Fibroblast of skin of right biceps (primary cell): ENCODE data around the gene PTPRD.

Experiments used
- DNase-seq: peaks from one replicate; pipeline ENCODE4 v3.0.0-alpha.2; 2013

PTPRD gene

GRCh38 chr9:8390571-8390970 lies 2222.2 kb downstream of the PTPRD start:
- peak; percentile 31 for DNase-seq

GRCh38 chr9:8389531-8389930 lies 2223.3 kb downstream of the PTPRD start:
- peak; percentile 4 for DNase-seq

DNA sequence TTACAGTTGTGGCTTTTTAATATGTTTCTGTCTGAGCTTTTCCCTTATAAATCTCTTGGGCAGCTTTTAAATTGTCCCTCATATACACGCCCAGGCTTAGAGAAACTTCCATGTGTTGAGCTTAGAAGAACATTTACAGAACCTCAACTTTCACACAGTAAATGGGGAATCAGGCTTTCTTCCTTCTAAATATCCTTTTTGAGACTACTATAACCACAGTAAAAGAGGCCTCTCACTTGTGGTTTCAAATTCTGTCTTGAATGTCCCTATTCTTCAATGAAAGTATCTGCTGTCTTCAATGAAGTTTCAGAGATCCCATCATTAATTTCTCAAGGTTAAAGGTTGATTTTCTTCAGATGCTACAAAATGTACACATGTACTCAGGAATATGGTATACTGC lies 2224.7 kb downstream of the PTPRD start:
- DNase-seq, result no peak

DNA sequence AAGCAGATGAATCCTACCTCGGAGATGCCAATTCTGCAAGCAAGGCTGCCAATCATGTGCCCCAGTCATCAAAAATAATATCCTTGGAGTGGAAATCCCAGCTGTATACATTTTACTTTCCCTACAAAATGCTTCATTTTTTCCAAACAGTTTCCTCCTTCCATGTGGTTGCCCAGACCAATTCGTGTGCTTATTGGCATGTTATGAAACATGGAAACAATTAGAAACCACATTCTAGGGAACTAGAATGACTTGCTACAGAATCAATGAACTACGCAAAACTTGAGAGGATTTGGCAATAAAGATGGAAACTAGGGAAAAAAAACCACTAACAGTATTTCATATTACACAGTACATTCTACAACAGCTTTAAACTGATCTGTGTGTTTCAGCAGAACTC lies 2228.7 kb downstream of the PTPRD start:
- peak; percentile 85 for DNase-seq

GRCh38 chr9:8382777-8383527 lies 2229.8 kb downstream of the PTPRD start:
- DNase-seq, result peak; percentile 6

DNA sequence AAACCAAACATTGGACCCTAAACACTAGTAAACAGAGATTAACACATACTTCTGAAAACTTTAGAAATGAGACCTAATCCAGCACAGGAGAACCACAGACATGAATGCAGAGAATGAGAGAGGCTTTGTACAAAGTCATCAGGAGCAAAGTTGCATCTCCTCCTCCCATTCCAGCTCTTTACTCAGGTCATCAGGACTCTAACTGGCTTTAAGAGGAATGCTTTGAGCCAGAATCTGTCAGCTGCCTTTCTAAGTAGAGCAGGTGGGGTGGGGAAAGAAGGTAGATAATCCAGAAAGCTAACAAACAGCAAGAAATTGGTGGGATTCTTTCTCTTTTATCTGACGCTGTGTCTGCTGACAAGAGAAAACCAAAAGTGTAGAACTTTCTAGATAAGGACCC lies 2230.5 kb downstream of the PTPRD start:
- DNase-seq, result no peak

DNA sequence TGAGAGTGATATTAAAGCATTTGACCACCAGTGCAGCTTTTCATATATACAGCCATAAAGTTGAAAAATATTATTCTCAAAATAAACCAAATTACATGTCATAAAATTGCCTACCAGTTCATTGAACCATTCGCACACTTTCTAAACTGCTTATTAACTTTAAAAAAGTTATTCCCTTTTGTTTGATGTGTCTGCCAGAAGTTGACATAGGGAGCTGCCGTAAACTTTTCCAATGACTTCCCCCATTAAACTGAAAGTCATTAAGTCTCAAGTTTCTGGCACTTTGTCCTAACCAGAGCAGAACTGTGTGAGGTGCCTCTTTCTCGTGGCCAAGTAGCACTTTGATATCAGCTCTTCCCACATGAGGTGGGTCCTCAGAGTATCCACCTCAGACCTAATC lies 2231.2 kb downstream of the PTPRD start:
- DNase-seq, result no peak

DNA sequence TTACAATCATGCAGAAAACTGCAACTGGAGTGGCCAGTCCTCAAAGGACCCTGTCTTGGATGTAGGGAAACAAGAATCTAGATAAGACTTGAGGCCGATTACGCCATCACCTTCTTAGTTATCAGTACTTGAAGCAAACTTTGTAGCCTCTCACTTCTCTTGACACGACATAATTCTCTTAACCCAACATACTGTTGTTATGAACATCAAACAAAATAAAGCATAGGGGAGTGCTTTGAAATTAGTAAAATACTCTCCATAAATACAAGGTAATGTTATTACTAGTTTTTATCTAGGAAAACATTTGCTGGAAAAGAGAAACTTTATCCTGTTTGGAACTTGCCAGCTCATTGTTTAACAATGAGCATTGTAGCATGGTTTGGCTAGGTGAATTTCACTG lies 2238.3 kb downstream of the PTPRD start:
- no peak for DNase-seq

GRCh38 chr9:8371686-8372085 lies 2241.1 kb downstream of the PTPRD start:
- no peak for DNase-seq

DNA sequence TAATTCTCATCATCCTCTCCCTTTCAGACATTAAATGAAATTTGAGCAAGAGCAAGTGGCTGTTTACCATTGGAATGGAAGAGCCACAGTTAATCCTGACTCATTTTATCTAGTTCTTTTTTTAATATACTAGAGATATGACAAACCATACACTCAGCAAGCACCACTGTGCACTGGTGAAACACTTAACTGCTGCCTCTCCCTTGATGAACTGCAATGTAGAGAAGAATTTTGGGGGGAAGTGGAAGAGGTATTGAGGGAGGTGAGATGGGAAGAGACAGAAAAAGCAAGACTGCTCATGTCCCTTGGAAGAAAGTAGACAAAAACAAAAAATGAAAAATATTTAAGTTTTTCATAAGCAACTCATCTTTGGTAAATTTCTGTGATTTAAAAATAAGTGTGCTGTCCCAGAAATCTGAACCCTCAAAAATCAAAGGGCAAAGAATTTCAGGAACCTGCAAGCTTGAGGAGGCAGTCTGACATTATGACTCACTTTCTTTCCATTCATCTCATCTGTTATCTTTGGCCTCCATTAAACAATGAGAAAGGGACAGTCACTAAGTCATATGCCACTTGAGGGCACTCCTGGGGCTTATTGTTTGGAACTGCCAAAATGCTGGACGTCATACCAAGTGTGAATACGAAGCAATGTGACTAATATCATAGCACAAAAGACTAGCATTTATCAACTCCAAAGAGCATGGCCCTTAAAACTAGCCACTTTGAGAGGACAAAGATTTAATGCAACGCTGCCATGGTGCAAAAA lies 2246.5 kb downstream of the PTPRD start:
- DNase-seq, result peak; percentile 70

DNA sequence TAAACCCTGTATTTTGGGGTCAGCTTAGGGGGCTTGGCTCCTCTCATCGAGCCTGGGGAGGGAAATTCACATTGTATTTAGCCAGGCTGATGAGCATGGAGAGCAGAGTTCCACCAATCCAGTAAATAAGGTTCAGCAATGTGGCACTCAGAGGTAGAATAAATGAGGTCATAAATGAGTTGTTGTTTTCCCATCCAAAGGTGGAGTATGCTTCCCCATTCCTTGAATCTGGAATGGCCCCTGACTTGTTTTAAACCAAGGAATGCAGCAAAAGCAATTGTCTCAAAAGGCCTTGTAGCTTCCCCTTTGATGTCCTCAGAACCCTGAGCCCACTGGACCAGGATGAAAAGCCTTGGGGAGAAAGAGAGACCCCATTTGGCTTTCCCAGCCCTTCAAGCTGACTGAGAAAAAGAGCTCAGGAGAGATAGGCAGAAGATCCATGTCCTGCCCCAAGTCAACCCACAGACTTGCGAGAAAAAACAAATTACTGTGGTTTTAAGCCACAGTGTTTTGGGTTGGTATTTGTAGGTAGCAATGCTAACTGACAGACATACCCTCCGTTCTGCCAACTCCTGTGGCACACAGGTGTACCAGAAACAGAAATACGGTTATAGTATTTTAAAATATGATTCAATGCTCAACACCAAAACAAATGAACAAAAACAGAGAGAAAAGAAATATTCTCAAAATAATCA lies 2247.2 kb downstream of the PTPRD start:
- DNase-seq, result peak; percentile 8

- peak; percentile 87 for DNase-seq
Measured at GRCh38 chr9:8365029-8365428, 2247.8 kb downstream of the PTPRD start.

DNA sequence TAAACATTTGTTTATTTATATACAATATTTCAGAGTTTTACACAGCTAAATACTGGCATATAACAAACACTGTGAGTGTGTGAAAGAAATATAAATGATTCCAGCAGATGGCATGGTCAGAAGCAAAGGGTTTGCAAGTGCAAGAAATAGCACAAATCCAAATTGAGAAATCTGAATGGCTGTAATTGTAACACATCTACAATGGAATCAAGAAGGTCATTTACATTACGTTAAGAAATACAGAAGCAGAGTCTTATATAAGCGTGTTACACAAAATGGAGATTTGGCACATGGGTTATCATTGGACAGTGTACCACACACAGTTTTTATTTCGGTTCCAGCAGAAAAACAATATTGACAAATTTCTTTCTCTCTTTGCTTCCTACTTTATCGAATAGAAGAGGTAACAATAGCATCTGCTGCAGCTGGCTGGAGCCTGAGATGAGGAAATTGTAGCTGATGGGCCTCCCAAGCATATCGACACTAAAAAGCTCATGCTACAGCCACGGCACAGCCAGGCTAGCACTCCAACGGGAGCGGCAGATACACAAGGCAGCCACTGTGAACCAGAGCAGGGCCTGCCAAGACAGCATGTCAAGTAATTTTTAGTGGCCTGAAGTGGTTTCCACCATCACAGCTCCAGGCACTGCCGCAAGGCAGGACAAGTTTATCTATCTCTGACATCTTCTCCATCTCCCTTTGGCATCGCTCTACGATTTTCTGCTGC lies 2248.6 kb downstream of the PTPRD start:
- DNase-seq, result no peak

- DNase-seq, result no peak
Measured at GRCh38 chr9:8362250-8362649, 2250.6 kb downstream of the PTPRD start.

GRCh38 chr9:8361364-8361763 lies 2251.4 kb downstream of the PTPRD start:
- DNase-seq, result no peak

DNA sequence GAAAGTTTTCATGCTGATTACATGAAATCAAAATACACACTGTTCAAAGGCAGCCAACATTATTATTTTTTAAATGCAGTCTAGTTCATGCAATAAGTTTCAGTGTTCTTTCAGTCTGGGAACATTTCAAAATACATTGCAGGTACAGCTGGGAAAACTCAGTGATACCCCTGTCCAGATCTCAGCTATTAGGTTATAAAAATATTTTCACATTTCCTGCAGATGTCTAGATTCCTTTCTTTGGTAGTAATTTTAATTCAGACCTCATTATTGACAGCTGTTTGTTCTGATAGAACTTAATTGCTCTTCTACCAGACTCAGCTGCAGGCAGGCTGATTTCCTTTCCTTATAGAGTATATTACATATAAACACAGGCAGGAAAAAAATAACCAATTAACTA lies 2256.4 kb downstream of the PTPRD start:
- DNase-seq, result no peak

DNA sequence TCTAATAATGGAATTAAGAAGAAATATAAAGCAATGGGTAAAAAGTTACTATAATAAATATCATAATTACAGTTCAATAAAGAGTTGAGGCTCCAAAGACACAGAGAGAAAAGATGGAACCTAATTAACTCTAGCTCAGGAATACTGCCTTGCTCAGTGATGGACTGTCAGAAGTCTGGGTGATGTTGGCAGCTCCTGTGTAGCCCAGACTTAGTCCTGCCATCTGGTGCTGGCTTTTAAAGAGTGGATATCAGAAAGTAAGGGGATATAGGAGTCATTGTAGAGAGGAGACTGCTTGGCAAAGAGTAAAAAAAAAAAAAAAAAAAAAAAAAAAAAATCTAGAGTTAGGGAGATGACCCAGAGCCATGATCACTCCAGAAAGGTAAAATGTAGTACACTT lies 2261.4 kb downstream of the PTPRD start:
- DNase-seq, result no peak

DNA sequence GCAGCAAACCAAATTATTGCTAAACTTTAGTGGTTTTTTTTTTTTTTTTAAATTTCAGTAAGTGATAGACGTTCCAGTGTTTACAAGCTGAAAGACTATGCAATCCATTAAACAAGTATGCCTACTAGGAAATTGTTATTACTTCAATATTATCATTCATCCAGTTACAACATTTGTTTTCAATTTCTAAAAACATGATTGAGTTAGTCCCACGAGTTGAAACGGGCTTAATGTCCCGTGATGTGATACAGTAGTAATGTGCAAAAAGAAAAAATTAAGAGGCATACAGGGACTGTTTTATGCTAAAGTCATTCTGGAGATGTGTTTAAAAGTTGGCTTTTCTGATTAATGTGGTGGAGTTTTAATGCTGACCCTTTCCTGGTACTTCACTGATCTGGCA lies 2262.9 kb downstream of the PTPRD start:
- DNase-seq, result no peak

DNA sequence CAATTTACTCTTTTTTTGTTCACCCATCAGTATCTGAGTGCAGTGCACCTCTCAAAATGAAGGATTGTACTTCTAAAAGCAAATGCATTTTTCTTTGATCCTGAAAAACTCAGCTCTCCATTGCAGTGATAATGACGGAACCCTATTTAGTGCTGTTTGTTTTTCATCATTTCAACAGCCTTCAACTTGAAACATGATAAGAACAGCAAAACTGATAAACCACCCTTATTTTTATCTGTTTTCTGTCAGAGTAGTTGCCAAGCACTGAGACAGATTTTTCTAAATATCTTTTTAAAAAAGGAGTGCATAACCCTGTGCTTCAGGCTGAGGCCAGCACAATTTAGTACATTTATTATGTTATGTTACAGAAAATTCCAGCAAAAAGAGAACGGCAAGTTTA lies 2263.4 kb downstream of the PTPRD start:
- no peak for DNase-seq

DNA sequence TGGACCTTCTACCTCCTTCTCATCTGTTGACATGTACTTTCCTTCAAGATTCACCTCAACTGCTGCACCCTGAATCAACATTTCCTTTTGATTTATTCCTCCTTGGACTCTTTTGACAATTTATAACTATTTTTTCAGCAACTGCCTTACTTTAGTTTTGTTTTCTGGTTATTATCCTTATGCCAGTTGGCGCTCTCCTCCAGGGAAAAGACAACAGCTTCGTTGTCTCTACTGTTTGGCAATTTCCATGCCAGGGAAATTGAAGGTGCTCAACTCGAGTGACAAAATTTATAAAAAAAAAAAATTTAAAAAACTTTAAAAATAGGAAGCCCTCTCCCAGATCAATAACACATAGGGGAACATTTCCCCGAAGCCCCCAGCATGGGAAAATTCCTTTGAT lies 2264.0 kb downstream of the PTPRD start:
- DNase-seq, result no peak

DNA sequence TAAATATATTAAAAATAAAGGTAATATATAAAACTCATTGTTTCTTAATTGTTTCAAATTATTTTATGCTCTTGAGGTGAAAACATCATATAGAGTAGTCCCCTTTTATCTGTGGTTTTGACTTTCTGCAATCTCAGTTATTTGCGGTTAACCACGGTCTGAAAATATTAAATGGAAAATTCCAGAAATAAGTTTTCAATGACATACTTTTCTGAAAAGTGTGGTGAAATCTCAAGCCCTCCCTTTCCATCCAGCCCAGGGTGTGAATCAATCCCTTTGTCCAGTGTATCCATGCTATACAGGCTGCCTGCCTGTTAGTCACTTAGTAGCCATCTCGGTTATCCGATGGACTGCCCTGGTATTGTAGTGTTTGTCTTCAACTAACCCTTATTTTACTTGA lies 2266.5 kb downstream of the PTPRD start:
- peak; percentile 82 for DNase-seq

DNA sequence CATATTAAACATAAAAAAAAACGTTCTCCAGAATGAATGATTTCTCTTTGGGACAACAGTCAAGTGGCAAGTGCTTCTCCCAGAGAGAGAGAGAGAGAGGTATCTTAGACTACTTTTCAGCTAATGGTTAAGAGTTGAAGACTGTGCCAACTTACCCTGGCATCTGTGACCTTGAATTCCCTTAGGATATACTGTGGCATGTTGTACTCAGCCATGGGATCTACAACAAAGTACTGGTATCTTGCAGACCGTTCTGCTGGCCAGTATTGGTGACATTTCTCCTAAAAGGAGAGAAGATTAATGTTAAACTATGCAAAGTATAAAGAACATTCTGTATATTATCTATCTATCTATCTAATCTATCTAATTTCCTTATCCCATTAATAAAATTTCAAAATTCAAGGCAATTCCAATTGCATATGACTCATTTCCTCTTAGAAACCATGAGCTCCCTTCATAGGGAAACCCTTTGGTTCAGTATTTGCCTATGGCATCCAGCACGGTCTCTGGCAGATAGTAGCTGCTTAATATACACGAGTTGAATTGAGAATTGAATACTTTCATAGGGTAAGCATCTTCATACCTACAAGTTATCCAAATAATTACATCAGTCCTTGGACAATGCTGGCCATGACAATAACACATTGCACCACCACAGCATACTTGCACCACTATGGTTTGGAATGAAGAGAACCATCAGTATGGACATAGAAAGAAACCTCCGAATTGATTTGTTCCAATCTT lies 2273.9 kb downstream of the PTPRD start:
- peak; percentile 18 for DNase-seq
